Anterior cingulate cortex (tissue), 58 donors: Measurements from ENCODE around the gene ZNF823.
"Not testable (repeated sequence)": the region's sequence is repeated elsewhere in the genome, so short reads cannot be mapped to it uniquely, and the experiment has no call there.

Experiments
- DNase-seq, 58 donors: peaks; one replicate each; lab custom pipeline; 2025; lab: John Stamatoyannopoulos, UW

Gene ZNF823

DNA sequence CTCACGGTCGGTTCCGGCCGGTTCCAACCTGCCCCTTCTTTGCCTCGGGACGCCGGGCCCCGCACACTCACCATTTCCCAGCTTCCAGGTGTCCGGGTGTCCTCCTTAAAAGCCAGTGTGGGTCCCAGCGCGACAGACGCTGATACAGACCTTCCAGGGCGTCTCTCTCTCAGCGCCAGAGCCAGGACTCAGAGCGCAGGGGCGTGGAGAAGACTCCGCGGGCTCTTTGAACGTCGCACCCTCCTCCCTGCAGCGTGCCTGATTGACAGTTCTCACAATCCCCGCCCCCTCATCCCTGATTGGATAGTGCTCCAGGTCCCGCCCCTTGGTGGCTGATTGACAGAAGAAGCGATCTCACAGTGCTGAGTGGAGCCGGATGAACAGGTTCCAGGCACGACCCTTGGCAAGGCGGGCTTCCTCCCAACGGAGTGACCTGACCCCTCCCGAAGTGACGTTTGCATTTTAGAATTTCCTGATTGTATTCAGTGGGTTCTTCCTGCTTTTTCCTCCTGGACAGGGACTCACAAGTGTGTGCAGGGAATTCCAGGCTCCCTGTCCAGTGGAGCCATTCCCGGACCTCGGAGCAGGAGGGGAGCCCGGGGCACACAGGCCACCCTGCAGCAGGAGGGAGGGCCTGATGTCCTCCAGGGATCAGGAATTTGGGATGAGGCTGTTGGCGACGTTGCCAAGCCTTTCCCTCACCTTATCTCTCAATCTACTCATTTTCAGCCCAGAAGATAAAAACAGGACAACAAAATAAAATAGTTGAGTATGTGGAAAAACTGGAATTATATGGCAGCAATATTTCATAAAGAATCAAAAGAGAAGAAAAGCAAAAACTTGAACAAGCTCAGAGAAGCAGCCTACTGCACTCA is at the start of gene ZNF823:
ZNF823 (minus strand) TSS at position 201 of the 875 bp plus-strand sequence; CDS start at position 74, 127 bp downstream.
- DNase-seq = peak; percentile 55 to 99 (median 97)

- no peak for DNase-seq
Measured at GRCh38 chr19:11787536-11787935, 48.8 kb upstream of the ZNF823 start.

DNA sequence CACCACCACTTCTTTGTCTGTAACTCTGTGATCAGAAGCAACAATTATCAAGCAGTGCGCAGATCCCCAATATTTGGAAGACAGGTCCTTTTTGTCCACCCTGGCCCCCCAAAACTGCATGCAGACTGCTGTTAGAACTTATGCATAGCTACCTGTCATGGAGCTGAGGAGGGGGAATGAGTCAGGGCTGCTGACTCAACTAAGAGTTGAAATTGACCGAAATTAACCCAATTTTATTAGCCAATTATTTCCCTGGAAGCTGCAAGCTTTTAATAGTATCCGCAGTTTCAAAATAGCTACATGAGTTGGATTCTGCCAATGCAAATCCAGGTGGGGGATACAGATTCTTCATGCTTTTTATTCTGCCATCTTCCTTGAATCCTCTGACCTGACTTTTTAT is 45.6 kb upstream of the ZNF823 start:
- DNase-seq = no peak

DNA sequence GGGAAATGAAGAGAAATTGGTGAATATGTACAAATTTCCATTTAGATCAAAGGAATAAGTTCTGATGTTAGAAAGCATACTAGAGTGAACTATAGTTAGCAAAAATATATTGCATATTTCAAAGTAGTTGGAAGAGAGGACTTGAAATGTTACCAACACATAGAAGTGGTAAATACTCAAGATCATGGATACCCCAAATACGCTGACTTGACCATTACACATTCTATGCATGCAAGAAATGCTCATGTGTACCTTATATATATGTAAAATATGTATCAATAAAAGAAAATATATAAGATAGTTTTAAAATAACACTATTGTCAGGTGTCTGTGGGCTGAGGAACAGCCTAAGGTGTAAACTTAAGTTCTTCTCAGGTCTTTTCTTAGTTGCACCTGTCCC is 45.0 kb upstream of the ZNF823 start:
- no peak for DNase-seq

DNA sequence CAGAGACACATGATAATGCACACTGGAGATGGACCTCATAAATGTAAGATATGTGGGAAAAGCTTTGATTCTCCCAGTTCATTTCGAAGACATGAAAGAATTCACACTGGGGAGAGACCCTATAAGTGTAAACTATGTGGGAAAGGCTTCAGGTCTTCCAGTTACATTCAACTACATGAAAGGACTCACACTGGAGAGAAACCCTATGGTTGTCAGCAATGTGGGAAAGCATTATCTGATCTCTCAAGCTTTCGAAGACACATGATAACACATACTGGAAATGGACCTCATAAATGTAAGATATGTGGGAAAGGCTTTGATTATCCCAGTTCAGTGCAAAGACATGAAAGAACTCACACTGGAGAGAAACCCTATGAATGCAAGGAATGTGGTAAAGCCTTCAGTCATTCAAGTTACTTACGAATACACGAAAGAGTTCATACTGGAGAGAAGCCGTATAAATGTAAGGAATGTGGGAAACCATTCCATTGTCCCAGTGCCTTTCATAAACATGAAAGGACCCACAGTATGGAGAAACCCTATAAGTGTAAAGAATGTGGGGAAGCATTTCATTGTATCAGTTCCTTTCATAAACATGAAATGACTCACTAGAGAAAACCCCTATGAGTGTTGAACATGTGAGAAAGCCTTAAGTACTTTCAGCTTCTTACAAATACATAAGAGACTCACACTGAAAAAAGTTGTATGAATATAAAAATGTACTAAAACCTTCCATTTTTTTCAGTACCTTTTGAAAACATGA is 42.7 kb upstream of the ZNF823 start:
- DNase-seq = no peak

DNA sequence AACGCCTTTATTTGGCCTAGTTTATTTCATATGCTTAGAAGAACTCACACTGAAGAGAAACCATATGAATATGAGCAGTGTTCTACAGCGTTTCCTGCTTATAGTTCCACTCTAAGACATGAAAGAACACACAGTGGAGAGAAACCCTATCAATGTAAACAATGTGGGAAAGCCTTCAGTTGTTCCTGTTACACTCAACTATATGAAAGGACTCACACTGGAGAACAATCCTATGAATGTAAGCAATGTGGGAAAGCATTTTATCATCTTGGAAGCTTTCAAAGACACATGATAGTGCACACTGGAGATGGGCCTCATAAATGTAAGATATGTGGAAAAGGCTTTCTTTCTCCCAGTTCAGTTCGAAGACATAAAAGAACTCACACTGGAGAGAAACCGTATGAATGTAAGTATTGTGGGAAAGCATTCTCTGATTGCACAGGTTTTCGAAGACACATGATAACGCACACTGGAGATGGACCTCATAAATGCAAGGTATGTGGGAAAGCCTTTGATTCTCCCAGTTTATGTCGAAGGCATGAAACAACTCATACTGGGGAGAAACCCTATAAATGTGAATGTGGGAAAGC is 41.8 kb upstream of the ZNF823 start:
- DNase-seq = no peak

GRCh38 chr19:11776669-11777068 is 37.9 kb upstream of the ZNF823 start:
- DNase-seq = not testable (repeated sequence)

DNA sequence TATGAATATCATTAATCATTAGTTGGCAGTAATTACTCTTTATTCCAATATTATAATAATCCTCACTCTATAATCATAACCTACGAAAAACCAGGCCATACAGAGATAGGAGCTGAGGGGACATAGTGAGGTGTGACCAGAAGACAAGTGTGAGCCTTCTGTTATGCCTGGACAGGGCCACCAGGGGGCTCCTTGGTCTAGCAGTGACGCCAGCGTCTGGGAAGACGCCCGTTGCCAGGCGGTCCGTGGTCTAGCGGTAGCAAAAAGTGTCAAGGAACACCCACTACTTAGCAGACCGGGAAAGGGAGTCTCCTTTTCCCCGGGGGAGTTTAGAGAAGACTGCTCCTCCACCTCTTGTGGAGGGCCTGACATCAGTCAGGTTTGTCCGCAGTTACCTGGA is 32.8 kb upstream of the ZNF823 start:
- not testable (repeated sequence) for DNase-seq

- no peak for DNase-seq
Measured at GRCh38 chr19:11769995-11770394, 31.2 kb upstream of the ZNF823 start.

DNA sequence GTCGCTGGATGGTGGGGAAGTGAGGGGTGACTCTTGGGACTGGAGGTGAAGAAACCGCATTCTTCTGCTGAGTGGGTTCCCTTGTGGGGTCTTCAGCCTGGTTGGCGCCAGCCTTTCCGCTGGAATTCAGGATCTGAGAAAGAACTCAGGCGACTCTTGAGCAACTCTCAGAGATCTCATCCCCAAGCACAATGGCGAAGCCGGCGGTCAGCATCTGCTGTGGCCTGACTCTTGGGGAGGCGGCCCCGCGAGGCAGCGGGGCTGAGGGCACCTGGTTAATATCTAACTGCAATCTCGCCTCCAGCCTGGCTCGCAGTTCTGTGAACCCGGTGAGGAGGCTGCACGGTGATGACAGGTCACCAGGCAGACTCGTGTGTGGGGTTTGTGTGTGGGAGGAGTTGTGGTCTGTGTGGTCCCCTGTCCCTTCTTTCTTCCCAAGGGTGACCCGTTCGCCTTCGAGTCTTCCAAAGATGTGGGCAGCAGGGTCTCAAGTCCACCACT is 28.9 kb upstream of the ZNF823 start:
- peak in 24 of 58 donors; percentile 0 to 36 (median 10) for DNase-seq

DNA sequence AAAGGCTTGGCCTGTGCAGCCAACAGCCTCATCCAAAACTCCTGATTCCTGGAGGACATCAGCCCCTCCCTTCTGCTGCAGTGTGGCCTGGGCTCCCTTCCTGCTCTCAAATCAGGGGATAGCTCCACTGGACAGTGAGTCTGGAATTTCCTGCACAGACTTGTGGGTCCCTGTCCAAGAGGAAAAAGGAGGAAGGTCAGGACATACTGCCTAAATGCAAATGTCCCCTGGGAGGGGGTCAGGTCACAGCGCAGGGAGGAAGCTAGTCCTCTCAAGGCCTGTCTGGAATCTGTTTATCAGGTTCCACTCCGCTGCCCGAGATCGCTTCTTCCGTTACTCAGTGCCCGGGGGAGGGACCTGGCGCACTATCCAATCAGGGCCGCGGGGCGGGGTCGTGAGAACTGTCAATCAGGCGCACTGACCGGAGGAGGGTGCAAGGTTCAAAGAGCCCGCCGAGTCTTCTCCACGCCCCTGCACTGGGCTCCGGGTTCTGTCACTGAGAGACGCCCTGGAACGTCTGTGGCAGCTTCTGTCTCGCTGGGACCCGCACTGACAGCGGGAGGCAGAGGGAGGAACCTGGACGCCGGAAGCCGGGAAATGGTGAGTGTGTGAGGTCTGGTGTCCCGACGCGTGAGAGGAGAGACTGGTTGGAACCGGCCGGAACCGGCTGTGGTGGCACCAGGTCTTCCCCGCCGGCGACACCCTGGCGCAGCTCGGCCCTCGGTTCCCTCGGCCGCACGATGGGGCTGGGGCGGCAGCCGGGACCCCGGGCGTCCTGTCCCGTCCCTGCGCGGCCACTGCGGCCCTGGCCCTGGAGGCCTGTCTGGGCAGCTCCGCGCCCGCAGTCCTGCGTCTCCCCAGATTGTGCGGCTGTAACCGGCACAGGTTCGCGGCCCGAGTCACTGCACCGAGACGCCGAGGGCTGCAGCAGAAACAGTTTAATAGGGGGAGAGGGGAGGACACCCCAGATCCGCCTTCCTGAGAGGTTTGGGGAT is 28.1 kb upstream of the ZNF823 start, which contains the start of gene ZNF441:
ZNF441 (plus strand) TSS at position 404 of the 995 bp plus-strand sequence; CDS start at position 598, 194 bp downstream.
- DNase-seq = peak; percentile 59 to 99 (median 94)

DNA sequence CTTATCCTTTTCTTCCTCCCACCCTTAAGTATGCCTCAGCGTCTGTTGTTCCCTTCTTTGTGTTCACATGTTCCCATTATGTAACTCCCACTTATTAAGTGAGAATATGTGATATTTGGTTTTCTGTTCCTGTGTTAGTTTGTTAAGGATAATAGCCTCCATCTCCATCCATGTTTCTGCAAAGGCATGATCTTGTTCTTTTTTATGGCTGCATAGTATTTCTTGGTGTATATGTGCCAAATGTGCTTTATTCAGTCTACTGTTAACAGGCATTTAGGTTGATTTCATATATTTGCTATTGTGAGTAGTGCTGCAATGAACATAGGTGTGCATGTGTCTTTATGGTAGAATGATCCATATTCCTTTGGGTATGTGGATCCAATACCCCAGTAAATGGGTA is 24.9 kb upstream of the ZNF823 start:
- DNase-seq = no peak

DNA sequence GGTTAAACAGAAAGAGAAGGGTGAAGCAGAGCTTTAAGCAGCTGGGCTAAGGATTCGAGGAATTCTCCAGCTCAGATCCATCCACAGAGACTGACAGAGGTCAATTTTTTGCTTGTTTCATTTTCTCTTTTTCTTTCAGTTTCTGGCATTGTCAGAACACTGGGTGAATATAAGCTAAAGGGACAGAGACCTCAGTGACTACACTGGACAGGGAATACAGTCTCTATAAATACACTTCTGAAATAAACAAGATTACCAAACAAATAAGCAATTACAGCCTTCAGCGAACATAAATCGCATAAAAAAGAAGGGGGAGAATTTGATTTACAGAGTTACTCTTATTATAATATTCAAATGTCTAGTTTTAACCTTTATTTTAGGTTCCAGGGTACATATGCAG is 24.4 kb upstream of the ZNF823 start:
- no peak for DNase-seq

DNA sequence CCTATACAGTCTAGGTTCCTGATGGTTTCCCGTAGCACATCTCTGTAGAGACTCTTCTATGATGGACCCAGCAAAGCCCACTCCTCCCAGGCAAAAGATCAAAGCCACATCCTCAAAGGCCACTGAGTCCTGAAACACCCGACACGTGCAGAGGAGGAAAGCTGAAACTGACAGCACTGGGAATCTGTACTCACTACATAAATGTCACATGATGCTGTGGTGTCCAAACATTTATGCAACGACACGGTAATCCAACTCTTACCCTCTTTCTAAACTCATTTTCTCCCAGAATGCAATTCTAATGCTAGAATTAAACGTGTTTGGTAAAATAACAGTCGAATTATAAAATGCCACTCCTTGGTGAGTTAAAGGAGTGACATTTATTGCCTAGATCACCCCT is 21.1 kb upstream of the ZNF823 start:
- DNase-seq = no peak

DNA sequence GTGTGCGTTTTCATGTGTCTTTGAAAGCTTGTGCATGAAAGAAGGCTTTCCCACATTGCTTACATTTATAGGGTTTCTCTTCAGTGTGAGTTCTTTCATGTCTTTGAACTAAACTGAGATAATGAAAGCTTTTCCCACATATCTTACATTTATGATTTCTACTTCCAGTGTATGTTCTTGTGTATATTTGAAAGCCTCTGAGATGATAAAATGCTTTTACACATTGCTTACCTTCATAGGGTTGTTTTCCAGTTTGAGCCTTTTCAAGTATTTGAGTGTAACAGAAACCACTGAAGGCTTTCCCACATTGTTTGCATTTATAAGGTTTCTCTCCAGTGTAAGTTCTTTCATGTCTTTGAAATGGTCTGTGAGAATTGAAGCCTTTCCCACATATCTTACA is 18.2 kb upstream of the ZNF823 start:
- no peak for DNase-seq

DNA sequence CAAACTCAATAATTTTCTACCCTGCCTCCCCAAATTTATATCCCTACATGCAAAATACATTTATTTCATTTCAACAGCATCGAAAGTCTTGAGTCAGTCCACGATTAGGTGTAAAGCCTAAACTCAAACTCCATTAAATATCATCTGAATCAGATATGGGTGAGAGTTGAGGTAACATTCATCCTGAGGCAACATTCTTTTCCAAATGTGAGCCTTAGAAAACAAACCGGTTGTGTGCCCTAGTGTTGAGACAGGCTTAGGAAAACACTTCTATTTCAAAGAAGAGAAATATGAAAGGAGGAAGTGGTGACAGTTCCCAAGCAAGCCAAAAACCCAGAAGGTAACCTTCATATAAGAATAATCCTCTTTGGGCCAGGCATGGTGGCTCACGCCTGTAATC is 15.9 kb upstream of the ZNF823 start:
- DNase-seq = no peak

DNA sequence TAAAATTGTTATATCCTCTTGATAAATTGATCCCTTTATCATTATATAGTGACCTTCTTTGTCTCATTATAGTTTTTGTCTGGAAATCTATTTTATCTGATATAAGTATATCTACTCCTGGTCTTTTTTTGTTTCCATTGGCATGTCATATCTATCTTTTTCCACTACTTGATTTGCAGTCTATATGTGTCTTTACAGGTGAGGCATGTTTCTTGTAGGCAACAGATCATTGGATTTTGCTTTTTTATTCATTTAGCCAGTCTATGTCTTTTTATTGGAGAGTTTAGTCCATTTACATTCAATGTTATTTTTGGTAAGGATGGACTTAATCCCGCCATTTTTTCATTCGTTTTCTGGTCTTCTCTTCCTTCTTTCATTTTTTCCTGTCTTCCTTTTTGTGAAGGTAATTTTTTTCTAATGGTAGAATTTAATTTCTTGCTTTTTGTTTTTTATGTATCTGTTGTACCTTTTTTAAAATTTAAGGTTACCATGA is 13.5 kb upstream of the ZNF823 start:
- no peak for DNase-seq

DNA sequence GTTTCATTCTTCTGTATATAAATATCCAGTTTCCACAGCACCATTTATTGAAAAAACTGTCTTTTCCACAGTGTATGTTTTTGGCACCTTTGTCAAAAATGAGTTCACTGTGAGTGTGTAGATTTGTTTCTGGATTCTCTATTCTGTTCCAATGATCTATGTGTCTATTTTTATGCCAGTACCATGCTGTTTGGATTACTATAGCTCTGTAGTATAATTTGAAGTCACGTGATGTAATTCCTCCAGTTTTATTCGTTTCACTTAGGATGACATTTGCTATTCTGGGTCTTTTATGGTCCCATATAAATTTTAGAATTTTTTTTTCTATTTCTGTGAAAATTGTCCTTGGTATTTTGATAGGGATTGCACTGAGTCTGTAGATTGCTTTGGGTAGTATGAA is 11.0 kb upstream of the ZNF823 start:
- no peak for DNase-seq

GRCh38 chr19:11747277-11747676 is 8.5 kb upstream of the ZNF823 start:
- no peak for DNase-seq
